OCI-LY3 (cell line): ENCODE measurements around the gene ST8SIA1.

ENCODE experiments used
- EZH2phosphoT487 ChIP-seq: fragments of 200-600 bp; shearing (Covaris generic); IDR thresholded peaks from 2 replicates; pipeline ENCODE4 v1.6.1; 2018; ENCODE audit warnings: antibody characterized with exemption, mixed run types, low read depth
- TF ChIP-seq, protein P1 (sequence below): fragments of 200-600, 300-600 bp; sonication (generic); IDR thresholded peaks from 2 replicates; pipeline ENCODE4 v1.5.1; 2014; ENCODE audit warnings: antibody characterized with exemption, low read length, low read depth

DNA sequence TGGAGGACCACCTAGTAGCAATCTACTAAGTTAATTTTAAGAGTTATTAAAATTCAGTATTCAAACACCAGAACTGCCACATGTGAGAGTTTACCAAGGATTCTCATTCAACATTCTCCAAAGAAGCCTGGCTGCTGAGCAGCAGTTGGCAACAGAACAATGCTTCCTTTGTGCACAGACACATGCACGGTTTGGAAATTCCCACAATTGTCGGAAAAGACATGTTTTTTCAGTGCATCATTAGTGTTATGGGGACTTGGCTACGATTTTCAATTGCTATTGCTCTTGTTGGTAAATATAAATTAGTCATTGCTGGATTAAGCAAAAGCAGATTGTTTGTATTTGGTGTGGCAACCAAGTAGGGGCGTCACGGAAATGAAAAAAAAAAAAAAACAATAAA is 22.2 kb downstream of the ST8SIA1 start:
- TF ChIP-seq, protein P1, sequence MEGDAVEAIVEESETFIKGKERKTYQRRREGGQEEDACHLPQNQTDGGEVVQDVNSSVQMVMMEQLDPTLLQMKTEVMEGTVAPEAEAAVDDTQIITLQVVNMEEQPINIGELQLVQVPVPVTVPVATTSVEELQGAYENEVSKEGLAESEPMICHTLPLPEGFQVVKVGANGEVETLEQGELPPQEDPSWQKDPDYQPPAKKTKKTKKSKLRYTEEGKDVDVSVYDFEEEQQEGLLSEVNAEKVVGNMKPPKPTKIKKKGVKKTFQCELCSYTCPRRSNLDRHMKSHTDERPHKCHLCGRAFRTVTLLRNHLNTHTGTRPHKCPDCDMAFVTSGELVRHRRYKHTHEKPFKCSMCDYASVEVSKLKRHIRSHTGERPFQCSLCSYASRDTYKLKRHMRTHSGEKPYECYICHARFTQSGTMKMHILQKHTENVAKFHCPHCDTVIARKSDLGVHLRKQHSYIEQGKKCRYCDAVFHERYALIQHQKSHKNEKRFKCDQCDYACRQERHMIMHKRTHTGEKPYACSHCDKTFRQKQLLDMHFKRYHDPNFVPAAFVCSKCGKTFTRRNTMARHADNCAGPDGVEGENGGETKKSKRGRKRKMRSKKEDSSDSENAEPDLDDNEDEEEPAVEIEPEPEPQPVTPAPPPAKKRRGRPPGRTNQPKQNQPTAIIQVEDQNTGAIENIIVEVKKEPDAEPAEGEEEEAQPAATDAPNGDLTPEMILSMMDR = no peak
- TF ChIP-seq EZH2phosphoT487 = no peak
